H9 (cell line): ENCODE data around the gene TPD52L2. TPM values are rescaled to one million over a fixed set of nuclear protein-coding genes. Genes with fewer than 3 reads are reported as not detected.
A peak's percentile ranks its signal among the peaks of the same experiment; 100 is the strongest.

Source experiments
- DNase-seq: peaks from one replicate; pipeline ENCODE4 v3.0.0-alpha.2; 2017
- H2AFZ ChIP-seq: one replicate; pipeline ENCODE4 v1.6.1; 2013; ENCODE audit warnings: mild to moderate bottlenecking, low read length, control low read depth, moderate library complexity
- H2AK5ac ChIP-seq: 2 replicates; pipeline ENCODE4 v1.6.1; 2013; ENCODE audit warnings: low read length, control low read depth, mixed read lengths; ENCODE audit not compliant: insufficient read length
- H2BK120ac ChIP-seq: one replicate; pipeline ENCODE4 v1.6.1; 2013; ENCODE audit warnings: low read depth, mild to moderate bottlenecking, low read length, control low read depth, inconsistent platforms; ENCODE audit not compliant: poor library complexity, severe bottlenecking
- H2BK12ac ChIP-seq: 2 replicates; pipeline ENCODE4 v1.6.1; 2013; ENCODE audit warnings: low read length, control low read depth, mixed read lengths, low read depth; ENCODE audit not compliant: insufficient read length
- H2BK15ac ChIP-seq: 2 replicates; pipeline ENCODE4 v1.6.1; 2013; ENCODE audit warnings: low read depth, low read length, control low read depth
- H2BK20ac ChIP-seq: one replicate; pipeline ENCODE4 v1.6.1; 2013; ENCODE audit warnings: low read depth, mild to moderate bottlenecking, low read length, control low read depth, inconsistent platforms; ENCODE audit not compliant: poor library complexity, severe bottlenecking
- H2BK5ac ChIP-seq: 2 replicates; pipeline ENCODE4 v1.6.1; 2013; ENCODE audit warnings: low read length, control low read depth, mixed read lengths; ENCODE audit not compliant: insufficient read length
- H3K14ac ChIP-seq: 2 replicates; pipeline ENCODE4 v1.6.1; 2013; ENCODE audit warnings: low read length, control low read depth; ENCODE audit not compliant: insufficient read depth
- H3K18ac ChIP-seq: 2 replicates; pipeline ENCODE4 v1.6.1; 2013; ENCODE audit warnings: low read depth, mild to moderate bottlenecking, mixed read lengths, low read length, control low read depth; ENCODE audit not compliant: insufficient read length
- H3K23ac ChIP-seq: 2 replicates; pipeline ENCODE4 v1.6.1; 2013; ENCODE audit warnings: low read length, control low read depth, mixed read lengths, low read depth; ENCODE audit not compliant: insufficient read length
- H3K23me2 ChIP-seq: 2 replicates; pipeline ENCODE4 v1.6.1; 2013; ENCODE audit warnings: low read depth, mild to moderate bottlenecking, mixed read lengths, low read length, control low read depth; ENCODE audit not compliant: insufficient read length, poor library complexity, severe bottlenecking
- H3K27ac ChIP-seq: 2 replicates; pipeline ENCODE4 v1.5.1; 2013; ENCODE audit warnings: low read length, control low read depth, mixed read lengths, low read depth; ENCODE audit not compliant: insufficient read length
- H3K27me3 ChIP-seq: 2 replicates; pipeline ENCODE4 v1.6.1; 2013; ENCODE audit warnings: low read length, control low read depth, inconsistent platforms; ENCODE audit not compliant: insufficient read depth
- H3K4ac ChIP-seq: 2 replicates; pipeline ENCODE4 v1.6.1; 2013; ENCODE audit warnings: low read depth, mild to moderate bottlenecking, control low read depth, inconsistent platforms, low read length, moderate library complexity
- H3K4me1 ChIP-seq: 2 replicates; pipeline ENCODE4 v1.6.1; 2013; ENCODE audit warnings: low read length, control low read depth, inconsistent platforms; ENCODE audit not compliant: insufficient read depth
- H3K4me2 ChIP-seq: 2 replicates; pipeline ENCODE4 v1.6.1; 2013; ENCODE audit warnings: low read length, control low read depth, mixed read lengths; ENCODE audit not compliant: insufficient read length, insufficient read depth
- H3K56ac ChIP-seq: 2 replicates; pipeline ENCODE4 v1.6.1; 2013; ENCODE audit warnings: low read depth, mild to moderate bottlenecking, mixed read lengths, low read length, control low read depth; ENCODE audit not compliant: insufficient read length
- H3K79me1 ChIP-seq: 2 replicates; pipeline ENCODE4 v1.6.1; 2013; ENCODE audit warnings: low read depth, mild to moderate bottlenecking, moderate library complexity, low read length, control low read depth, inconsistent platforms; ENCODE audit not compliant: insufficient read depth, poor library complexity, severe bottlenecking
- H3K79me2 ChIP-seq: 2 replicates; pipeline ENCODE4 v1.6.1; 2013; ENCODE audit warnings: low read length, control low read depth, inconsistent platforms; ENCODE audit not compliant: insufficient read depth
- H3K9ac ChIP-seq: 2 replicates; pipeline ENCODE4 v1.6.1; 2013; ENCODE audit warnings: low read length, control low read depth, mixed read lengths; ENCODE audit not compliant: insufficient read length; ENCODE audit errors: extremely low read depth
- H3K9me3 ChIP-seq: one replicate; pipeline ENCODE4 v1.6.1; 2013; ENCODE audit warnings: low read depth, low read length, inconsistent platforms; ENCODE audit not compliant: control insufficient read depth
- H3T11ph ChIP-seq: one replicate; pipeline ENCODE4 v1.6.1; 2013; ENCODE audit warnings: mild to moderate bottlenecking, low read length, control low read depth, inconsistent platforms
- H4K20me1 ChIP-seq: one replicate; pipeline ENCODE4 v1.6.1; 2013; ENCODE audit not compliant: control insufficient read depth, insufficient read length, insufficient read depth
- H4K5ac ChIP-seq: 2 replicates; pipeline ENCODE4 v1.6.1; 2013; ENCODE audit warnings: low read depth, mild to moderate bottlenecking, mixed read lengths, low read length, control low read depth; ENCODE audit not compliant: insufficient read length
- H4K8ac ChIP-seq: replicated peaks from 2 replicates; pipeline ENCODE4 v1.6.1; 2013; ENCODE audit warnings: low read length, control low read depth, mixed read lengths, low read depth; ENCODE audit not compliant: insufficient read length
- H4K91ac ChIP-seq: 2 replicates; pipeline ENCODE4 v1.6.1; 2013; ENCODE audit warnings: low read depth, mild to moderate bottlenecking, moderate library complexity, mixed read lengths, low read length, control low read depth; ENCODE audit not compliant: insufficient read length
- H3K27ac Mint-ChIP-seq, 3 experiments: 2 replicates in 2 of 3; 3 replicates in 1 of 3; pipeline ENCODE4 v1.8.0; 2020 to 2021; ENCODE audit warnings: mixed read lengths in 3 of 3, mild to moderate bottlenecking in 1 of 3, moderate library complexity in 1 of 3
- H3K27me3 Mint-ChIP-seq: 2 replicates; pipeline ENCODE4 v1.8.0; 2021; ENCODE audit warnings: low read depth, mild to moderate bottlenecking, moderate library complexity, mixed read lengths
- H3K36me3 Mint-ChIP-seq, 3 experiments: 2 replicates in 2 of 3; 3 replicates in 1 of 3; pipeline ENCODE4 v1.8.0; 2020 to 2021; ENCODE audit warnings: low read depth in 3 of 3, mixed read lengths in 3 of 3; ENCODE audit not compliant: insufficient read depth in 1 of 3
- H3K4me1 Mint-ChIP-seq, 2 experiments: 2 replicates each; pipeline ENCODE4 v1.8.0; 2020; ENCODE audit warnings: mixed read lengths in 2 of 2
- H3K4me3 Mint-ChIP-seq, 2 experiments: 2 replicates in 1 of 2; 3 replicates in 1 of 2; pipeline ENCODE4 v1.8.0; 2020 to 2021; ENCODE audit warnings: mild to moderate bottlenecking in 2 of 2, mixed read lengths in 2 of 2, moderate library complexity in 1 of 2
- H3K9me3 Mint-ChIP-seq, 2 experiments: 2 replicates in 1 of 2; 3 replicates in 1 of 2; pipeline ENCODE4 v1.8.0; 2020; ENCODE audit warnings: mild to moderate bottlenecking in 2 of 2, mixed read lengths in 2 of 2, moderate library complexity in 1 of 2
- CTCF ChIP-seq: fragments of 200-600 bp; sonication (generic); conservative IDR thresholded peaks from 3 replicates; pipeline ENCODE4 v1.8.0; 2021; ENCODE audit warnings: antibody characterized with exemption, mild to moderate bottlenecking
- WGBS: extraction: QIAGEN DNeasy Blood & Tissue Kit; methylation state at CpG from one replicate; pipeline ENCODE4 v1.1.7; 2013; ENCODE audit warnings: missing lambda C conversion rate, low lambda C conversion rate, mixed read lengths; ENCODE audit not compliant: insufficient read length; ENCODE audit errors: extremely low coverage; 5-methylcytosine and 5-hydroxymethylcytosine counted together
- total RNA-seq: library from RNA; stranded (reverse); gene quantifications from 2 replicates; pipeline ENCODE4 v1.2.1, GENCODE V29; 2021

Gene TPD52L2
- total RNA-seq, 1 experiment from 2014 or later: 94.1 TPM

- no peak overlapping the region for H2AFZ ChIP-seq
- no peaks in the 10 kb centered on the region for H3K79me2 ChIP-seq
- H2BK5ac ChIP-seq: no peak overlapping the region
- peaks cover 8% of the 10 kb centered on the region for H3K27me3 Mint-ChIP-seq
- no peak overlapping the region for H3K9ac ChIP-seq
- no peaks in the 10 kb centered on the region for H4K20me1 ChIP-seq
- DNase-seq: no peak
- no peaks in the 10 kb centered on the region for H3K9me3 Mint-ChIP-seq
- no peak overlapping the region for H2BK20ac ChIP-seq
- H2BK120ac ChIP-seq: no peak overlapping the region
- H2BK12ac ChIP-seq: no peak overlapping the region
- no peak overlapping the region for H2AK5ac ChIP-seq
- no peak overlapping the region for H3K18ac ChIP-seq
- peaks cover 2% of the 10 kb centered on the region; the same call in 1 of the 2 replicates for H3K4me1 ChIP-seq
- no CpG with 5 or more reads among the region's 17 CpGs for WGBS
- no peak overlapping the region for H3K56ac ChIP-seq
- no peak overlapping the region for H4K8ac ChIP-seq
- no peaks in the 10 kb centered on the region for H3K23me2 ChIP-seq
- no peak overlapping the region for H3K4me3 Mint-ChIP-seq
- no peak for TF ChIP-seq CTCF
- no peak overlapping the region for H2BK15ac ChIP-seq
- H3K27me3 ChIP-seq: no peaks in the 10 kb centered on the region
- no peaks in the 10 kb centered on the region for H3K9me3 ChIP-seq
- no peaks in the 10 kb centered on the region for H3K79me1 ChIP-seq
- no peak overlapping the region for H4K5ac ChIP-seq
- no peak overlapping the region for H4K91ac ChIP-seq
- peak overlapping the region; percentile 45; the same call in 1 of the 2 replicates for H3K14ac ChIP-seq
- H3K23ac ChIP-seq: no peak overlapping the region
- no peak overlapping the region for H3K4me2 ChIP-seq
- H3K4me1 Mint-ChIP-seq: peaks cover 18 to 34% of the 10 kb centered on the region in 2 experiments
- H3T11ph ChIP-seq: no peak overlapping the region
- no peak overlapping the region for H3K27ac ChIP-seq
- H3K27ac Mint-ChIP-seq: no peak overlapping the region
- no peaks in the 10 kb centered on the region for H3K36me3 Mint-ChIP-seq
- no peak overlapping the region for H3K4ac ChIP-seq
These were observed 10.9 kb upstream of the TPD52L2 start for GRCh38 chr20:63854069-63854765.
